ENCODE measurements around the gene CASK.

CASK gene

DNA sequence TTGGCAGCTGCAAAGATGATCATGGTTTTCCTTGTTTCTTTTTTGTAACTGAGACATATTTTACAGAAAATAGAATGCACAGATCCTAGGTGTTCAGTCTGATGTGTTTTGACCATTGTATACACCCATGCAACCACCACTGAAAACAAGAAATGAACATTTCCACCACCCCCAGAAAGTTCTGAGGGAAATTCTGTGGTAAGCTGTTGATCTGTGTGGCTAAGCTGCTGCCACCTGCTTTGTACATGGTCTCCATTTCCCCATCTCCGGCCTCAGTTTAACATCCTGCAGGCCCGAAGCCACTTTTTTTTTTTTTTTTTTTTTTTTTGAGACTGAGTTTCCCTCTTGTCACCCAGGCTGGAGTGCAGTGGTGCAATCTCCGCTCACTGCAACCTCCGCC is 411.0 kb downstream of the CASK start:
- no peak for TF ChIP-seq CTCF (conservative IDR thresholded peaks at IDR 0.05; ENCODE audit: low read length)
- no peak for DNase-seq (ENCODE audit: low read depth)
- H3K4me3 ChIP-seq (ENCODE audit: low read length) = no peak overlapping the region

DNA sequence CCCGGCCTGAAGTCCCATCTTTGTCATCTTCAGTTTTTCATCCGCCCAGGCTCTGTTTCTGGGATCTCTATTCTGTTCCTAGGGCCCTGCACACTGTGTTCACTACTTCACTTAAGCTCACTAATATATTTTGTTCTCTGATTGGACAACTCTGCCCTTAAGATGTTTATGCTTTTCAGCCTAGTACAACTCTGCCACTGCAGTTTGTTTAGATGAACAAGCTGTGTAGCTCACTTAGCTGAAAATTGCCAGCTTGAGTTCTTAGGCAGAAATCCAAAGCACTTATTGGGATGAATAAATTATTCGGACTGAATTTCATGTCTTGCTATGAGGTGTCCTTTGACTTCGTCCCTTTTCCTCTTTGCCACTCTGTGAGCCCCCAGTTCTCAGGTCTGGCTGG is 415.4 kb downstream of the CASK start:
- no peak for DNase-seq (ENCODE audit: low read depth)
- TF ChIP-seq CTCF (conservative IDR thresholded peaks at IDR 0.05; ENCODE audit: low read length) = no peak
- H3K4me3 ChIP-seq (ENCODE audit: low read length) = no peak overlapping the region

GRCh38 chrX:41502004-41502403 is 421.4 kb downstream of the CASK start:
- H3K4me3 ChIP-seq (ENCODE audit: low read length) = no peak overlapping the region
- TF ChIP-seq CTCF (conservative IDR thresholded peaks at IDR 0.05; ENCODE audit: low read length) = no peak
- no peak for DNase-seq (ENCODE audit: low read depth)

GRCh38 chrX:41499984-41500383 is 423.4 kb downstream of the CASK start:
- DNase-seq (ENCODE audit: low read depth) = no peak
- H3K4me3 ChIP-seq (ENCODE audit: low read length) = no peak overlapping the region
- no peak for TF ChIP-seq CTCF (conservative IDR thresholded peaks at IDR 0.05; ENCODE audit: low read length)

DNA sequence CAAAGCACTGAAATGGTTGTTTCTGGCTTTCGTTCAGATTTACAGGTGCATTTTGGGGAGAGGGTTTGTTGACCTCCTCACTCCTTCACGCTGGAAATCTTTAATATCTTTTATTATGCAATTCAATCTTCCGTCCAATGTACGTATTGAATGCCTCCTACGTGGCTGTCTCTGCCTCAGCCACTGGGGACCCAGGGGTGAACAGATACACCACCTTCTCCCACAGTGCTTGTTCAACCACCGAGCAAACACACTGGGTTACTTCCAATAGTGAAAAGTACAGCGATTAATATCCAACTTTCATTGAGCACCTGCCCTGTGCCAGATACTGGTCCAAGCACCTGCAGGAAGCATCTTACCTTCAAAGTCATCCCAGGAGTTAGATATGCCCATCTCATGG is 424.2 kb downstream of the CASK start:
- DNase-seq (ENCODE audit: low read depth) = no peak
- no peak for TF ChIP-seq CTCF (conservative IDR thresholded peaks at IDR 0.05; ENCODE audit: low read length)
- H3K4me3 ChIP-seq (ENCODE audit: low read length) = no peak overlapping the region

DNA sequence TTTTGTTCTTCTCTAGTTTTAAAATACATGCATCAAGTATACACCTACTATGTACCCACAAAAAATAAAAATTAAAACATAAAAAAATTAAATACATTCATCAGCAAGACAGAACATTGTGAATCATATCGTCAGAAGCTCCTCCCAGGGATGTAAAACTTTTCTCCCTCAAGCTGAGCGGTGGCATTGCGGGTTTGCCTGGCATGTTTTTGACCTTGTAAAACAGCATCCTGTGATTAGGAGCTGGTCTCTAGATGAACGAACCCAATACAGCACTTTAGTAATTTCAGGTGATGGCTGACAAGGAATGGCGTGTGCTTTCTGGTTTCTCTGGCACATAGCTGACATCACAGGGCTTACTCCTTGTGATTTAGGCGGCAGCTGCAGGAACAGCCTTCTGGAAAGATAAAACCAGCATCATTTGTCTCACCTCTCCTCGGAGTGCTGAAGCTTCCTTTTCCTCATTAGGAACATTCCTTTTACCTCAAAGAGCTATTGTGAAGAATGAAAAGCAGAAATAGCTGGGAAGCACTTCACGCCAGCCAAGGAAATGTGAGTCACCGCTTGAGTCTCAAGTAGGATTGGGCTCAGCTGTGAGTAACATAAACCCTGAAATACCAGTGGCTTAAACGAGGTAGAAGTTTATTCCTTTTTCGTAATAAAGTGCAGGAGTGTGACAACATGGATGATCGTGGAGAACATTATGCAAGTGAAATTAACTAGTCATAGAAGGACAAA is 431.9 kb downstream of the CASK start:
- TF ChIP-seq CTCF (conservative IDR thresholded peaks at IDR 0.05; ENCODE audit: low read length) = no peak
- H3K4me3 ChIP-seq (ENCODE audit: low read length) = no peak overlapping the region; the same call in 1 of the 2 replicates
- peak; percentile 85 for DNase-seq (ENCODE audit: low read depth)

- no peak for TF ChIP-seq CTCF (conservative IDR thresholded peaks at IDR 0.05; ENCODE audit: low read length)
- DNase-seq (ENCODE audit: low read depth) = no peak
- no peak overlapping the region for H3K4me3 ChIP-seq (ENCODE audit: low read length)
These were observed 432.9 kb downstream of the CASK start for GRCh38 chrX:41490446-41490845.
